HepG2 (cell line): Measurements from ENCODE around the gene JOSD2. TPM values are rescaled to one million over a fixed set of nuclear protein-coding genes. Genes with fewer than 3 reads are reported as not detected.

ENCODE experiments used
- ATAC-seq: fragments of 200-7000 bp; cut with Tn5 transposase; 3 replicates; pipeline ENCODE4 v1.9.1; 2020; ENCODE audit warnings: mild to moderate bottlenecking, moderate library complexity
- BruUV-seq: library from RNA; stranded (reverse); fragments of 400-500 nt; replicated peaks from 2 replicates; lab custom pipeline; 2021; lab: Mats Ljungman, UMichigan
- CTCF ChIA-PET: fragments of 300-600 bp; formaldehyde crosslinking; extraction: SDS; loops from one replicate; lab custom pipeline; 2021; ENCODE audit warnings: low total read pairs, inconsistent platforms, low intra/inter-chr PET ratio; lab: Yijun Ruan, JAX
- POLR2A ChIA-PET: fragments of 350-600 bp; sonication (Branson Sonifier 250); formaldehyde crosslinking; loops from one replicate; lab custom pipeline; 2020; ENCODE audit warnings: antibody characterized with exemption, inconsistent platforms; lab: Yijun Ruan, JAX
- DNase-seq: peaks from one replicate; pipeline ENCODE4 v3.0.0-alpha.2; 2015; ENCODE audit warnings: low spot score
- FAIRE-seq: peaks from 3 replicates; lab custom pipeline; 2011; peaks lifted over from hg19 to GRCh38; lab: Jason Lieb, UNC
- H2AFZ ChIP-seq: one replicate; pipeline ENCODE4 v1.6.1; 2011; ENCODE audit warnings: low read length, inconsistent platforms
- H3K27ac ChIP-seq: fragments of 300-600 bp; 3 replicates; pipeline ENCODE4 v1.8.0; 2011; ENCODE audit warnings: mixed run types, mild to moderate bottlenecking, mixed read lengths, low read length, inconsistent platforms; ENCODE audit not compliant: insufficient read depth; ENCODE audit errors: extremely low read length
- H3K27me3 ChIP-seq, 2 experiments: fragments of 200-600 bp in 1 of 2; 2 replicates in 1 of 2; 3 replicates in 1 of 2; pipeline versions ENCODE4 v1.6.0 to v1.8.0; 2011; ENCODE audit warnings: low read length in 2 of 2, mild to moderate bottlenecking in 2 of 2, moderate library complexity in 2 of 2, inconsistent platforms in 1 of 2; ENCODE audit not compliant: insufficient read depth in 2 of 2, control insufficient read depth in 1 of 2
- H3K36me3 ChIP-seq, 2 experiments: fragments of 200-600 bp in 1 of 2; replicated peaks in 1 of 2; 2 replicates in 1 of 2; 3 replicates in 1 of 2; pipeline versions ENCODE4 v1.5.1 to v1.8.0; 2011; ENCODE audit warnings: low read length in 2 of 2, inconsistent platforms in 1 of 2; ENCODE audit not compliant: insufficient read depth in 2 of 2, control insufficient read depth in 1 of 2
- H3K4me1 ChIP-seq: 2 replicates; pipeline ENCODE4 v1.5.1; 2012; ENCODE audit warnings: low read length, inconsistent platforms; ENCODE audit not compliant: insufficient read depth
- H3K4me2 ChIP-seq: 2 replicates; pipeline ENCODE4 v1.6.0; 2011; ENCODE audit warnings: low read depth, low read length, inconsistent platforms
- H3K4me3 ChIP-seq, 3 experiments: fragments of 200-600 bp in 1 of 3; sonication (generic), shearing (Covaris generic) in 1 of 3; replicated peaks in 1 of 3; 2 replicates each; pipeline ENCODE4 v1.5.1; 2011 to 2016; ENCODE audit warnings: low read length in 3 of 3, inconsistent platforms in 2 of 3, low read depth in 2 of 3, mild to moderate bottlenecking in 2 of 3, control low read depth in 1 of 3, mixed read lengths in 1 of 3; ENCODE audit not compliant: insufficient read depth in 1 of 3
- H3K79me2 ChIP-seq: one replicate; pipeline ENCODE4 v1.6.1; 2011; ENCODE audit warnings: low read length, inconsistent platforms; ENCODE audit not compliant: insufficient read depth
- H3K9ac ChIP-seq: 2 replicates; pipeline ENCODE4 v1.6.0; 2011; ENCODE audit warnings: mild to moderate bottlenecking, low read depth, low read length, inconsistent platforms; ENCODE audit not compliant: insufficient read depth
- H3K9me3 ChIP-seq: 2 replicates; pipeline ENCODE4 v1.5.1; 2012; ENCODE audit warnings: mild to moderate bottlenecking, low read length
- H4K20me1 ChIP-seq: 2 replicates; pipeline ENCODE4 v1.6.0; 2011; ENCODE audit warnings: inconsistent platforms, mild to moderate bottlenecking, low read length, moderate library complexity; ENCODE audit not compliant: insufficient read depth
- ARNT2 ChIP-seq: sonication (generic); formaldehyde crosslinking; IDR thresholded peaks from 2 replicates; pipeline ENCODE4 v1.8.0; 2022; ENCODE audit warnings: mild to moderate bottlenecking, low read depth, missing genetic modification reagents, moderate library complexity
- JUND ChIP-seq: sonication (generic); formaldehyde crosslinking; IDR thresholded peaks from 2 replicates; pipeline ENCODE4 v1.8.0; 2022; ENCODE audit warnings: mild to moderate bottlenecking, missing genetic modification reagents
- KDM2A ChIP-seq: sonication (generic); formaldehyde crosslinking; IDR thresholded peaks from 2 replicates; pipeline ENCODE4 v1.4.0; 2020; ENCODE audit warnings: low read depth, missing genetic modification reagents, borderline replicate concordance
- PLSCR1 ChIP-seq: sonication (generic); formaldehyde crosslinking; IDR thresholded peaks from 2 replicates; pipeline ENCODE4 v1.5.0; 2020; ENCODE audit warnings: missing genetic modification reagents, mild to moderate bottlenecking, borderline replicate concordance
- POLR2AphosphoS2 ChIP-seq: IDR thresholded peaks from 2 replicates; pipeline ENCODE4 v1.6.1; 2011; ENCODE audit warnings: low read depth, low read length, improper control_type of control experiment
- ZBTB21 ChIP-seq: sonication (generic); formaldehyde crosslinking; IDR thresholded peaks from 2 replicates; pipeline ENCODE4 v1.4.0; 2020; ENCODE audit warnings: missing genetic modification reagents
- ZNF781 ChIP-seq: sonication (generic); formaldehyde crosslinking; IDR thresholded peaks from 2 replicates; pipeline ENCODE4 v1.5.1; 2020; ENCODE audit warnings: borderline replicate concordance, mild to moderate bottlenecking, missing genetic modification reagents; ENCODE audit errors: not compliant biosample characterization
- WGBS: methylation state at CpG from one replicate; pipeline ENCODE4 v1.1.6; 2017; ENCODE audit warnings: low lambda C conversion rate; 5-methylcytosine and 5-hydroxymethylcytosine counted together
- in situ Hi-C: cut with HindIII; loops from 2 replicates; pipeline ENCODE4 v1.10.0; 2017; ENCODE audit warnings: low pct_unique_long_range_greater_than_20kb; ENCODE audit not compliant: extremely low pct_ligation_motif_present
- intact Hi-C: fragments of 100-400 bp; cut with micrococcal nuclease; formaldehyde crosslinking; loops from one replicate; pipeline ENCODE4 v1.10.0; 2022; ENCODE audit not compliant: unreplicated experiment
- polyA plus RNA-seq, 8 experiments: library from polyadenylated mRNA; depleted of rRNA in 3 of 8; stranded (reverse) in 7 of 8; unstranded in 1 of 8; fragments of >200 nt; fragmentation: Illumina TruSeq in 4 of 8; extraction: Trizol in 4 of 8; gene quantifications; 2 replicates each; pipeline versions ENCODE4 v1.2.1 to v1.2.3, GENCODE V29; 2011 to 2016; ENCODE audit warnings: low read depth in 4 of 8, missing spikeins in 1 of 8, mixed read lengths in 1 of 8; ENCODE audit not compliant: insufficient read depth in 1 of 8
- total RNA-seq, 5 experiments: library from RNA; depleted of rRNA; stranded (reverse); fragments of >200 nt; fragmentation: Illumina TruSeq; extraction: Trizol; gene quantifications; 2 replicates each; pipeline ENCODE4 v1.2.3, GENCODE V29; 2016; ENCODE audit warnings: low read depth in 1 of 5
- TF ChIP-seq, protein P1 (sequence below): sonication (generic); formaldehyde crosslinking; IDR thresholded peaks from 2 replicates; pipeline ENCODE4 v1.9.0; 2021; ENCODE audit warnings: missing genetic modification reagents, borderline replicate concordance
- TF ChIP-seq, protein P2 (sequence below): sonication (generic); formaldehyde crosslinking; IDR thresholded peaks from 2 replicates; pipeline ENCODE4 v1.5.1; 2020; ENCODE audit warnings: mild to moderate bottlenecking, missing genetic modification reagents, borderline replicate concordance

The JOSD2 gene
- total and polyA plus RNA-seq, 2 of the 13 experiments (the other 11 are each of a cell fraction or from before 2014, with no cell fraction given): 2.0 to 4.1 TPM

- TF ChIP-seq, protein P1, sequence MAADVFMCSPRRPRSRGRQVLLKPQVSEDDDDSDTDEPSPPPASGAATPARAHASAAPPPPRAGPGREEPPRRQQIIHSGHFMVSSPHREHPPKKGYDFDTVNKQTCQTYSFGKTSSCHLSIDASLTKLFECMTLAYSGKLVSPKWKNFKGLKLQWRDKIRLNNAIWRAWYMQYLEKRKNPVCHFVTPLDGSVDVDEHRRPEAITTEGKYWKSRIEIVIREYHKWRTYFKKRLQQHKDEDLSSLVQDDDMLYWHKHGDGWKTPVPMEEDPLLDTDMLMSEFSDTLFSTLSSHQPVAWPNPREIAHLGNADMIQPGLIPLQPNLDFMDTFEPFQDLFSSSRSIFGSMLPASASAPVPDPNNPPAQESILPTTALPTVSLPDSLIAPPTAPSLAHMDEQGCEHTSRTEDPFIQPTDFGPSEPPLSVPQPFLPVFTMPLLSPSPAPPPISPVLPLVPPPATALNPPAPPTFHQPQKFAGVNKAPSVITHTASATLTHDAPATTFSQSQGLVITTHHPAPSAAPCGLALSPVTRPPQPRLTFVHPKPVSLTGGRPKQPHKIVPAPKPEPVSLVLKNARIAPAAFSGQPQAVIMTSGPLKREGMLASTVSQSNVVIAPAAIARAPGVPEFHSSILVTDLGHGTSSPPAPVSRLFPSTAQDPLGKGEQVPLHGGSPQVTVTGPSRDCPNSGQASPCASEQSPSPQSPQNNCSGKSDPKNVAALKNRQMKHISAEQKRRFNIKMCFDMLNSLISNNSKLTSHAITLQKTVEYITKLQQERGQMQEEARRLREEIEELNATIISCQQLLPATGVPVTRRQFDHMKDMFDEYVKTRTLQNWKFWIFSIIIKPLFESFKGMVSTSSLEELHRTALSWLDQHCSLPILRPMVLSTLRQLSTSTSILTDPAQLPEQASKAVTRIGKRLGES (CRISPR knock-in tag): no peak
Observed at GRCh38 chr19:50516964-50517703, 6.1 kb upstream of the JOSD2 start (continued).

GRCh38 chr19:50516456-50516855 lies 5.5 kb upstream of the JOSD2 start:
- Histone ChIP-seq H3K4me3 (no peak overlapping the region), H3K9me3 (no peaks in the 10 kb centered on the region), H3K27me3 (peaks cover 0 to 4% of the 10 kb centered on the region in 2 experiments; a peak in 2 of 5 replicates), H3K9ac (no peak overlapping the region), H3K27ac (no peak overlapping the region), H3K4me2 (no peak overlapping the region), H4K20me1 (no peaks in the 10 kb centered on the region), H2AFZ (no peak overlapping the region), H3K4me1 (peaks cover 27% of the 10 kb centered on the region), H3K36me3 (no peaks in the 10 kb centered on the region), H3K79me2 (no peaks in the 10 kb centered on the region)
- ATAC-seq (no peak), FAIRE-seq (no peak), DNase-seq (no peak)
- ChIA-PET CTCF (no interaction called here), POLR2A (no interaction called here)
- no TSS peak for BruUV-seq
- intact Hi-C loops: no loop called here
- WGBS: 20% methylated on average over 12 of the region's 12 CpGs
- in situ Hi-C loops: no loop called here
- TF ChIP-seq POLR2AphosphoS2 (no peak), PLSCR1 (no peak), ZNF781 (CRISPR knock-in tag) (no peak), ARNT2 (CRISPR knock-in tag) (no peak), JUND (CRISPR knock-in tag) (no peak), ZBTB21 (CRISPR knock-in tag) (no peak), KDM2A (CRISPR knock-in tag) (no peak)
- TF ChIP-seq, protein P2, sequence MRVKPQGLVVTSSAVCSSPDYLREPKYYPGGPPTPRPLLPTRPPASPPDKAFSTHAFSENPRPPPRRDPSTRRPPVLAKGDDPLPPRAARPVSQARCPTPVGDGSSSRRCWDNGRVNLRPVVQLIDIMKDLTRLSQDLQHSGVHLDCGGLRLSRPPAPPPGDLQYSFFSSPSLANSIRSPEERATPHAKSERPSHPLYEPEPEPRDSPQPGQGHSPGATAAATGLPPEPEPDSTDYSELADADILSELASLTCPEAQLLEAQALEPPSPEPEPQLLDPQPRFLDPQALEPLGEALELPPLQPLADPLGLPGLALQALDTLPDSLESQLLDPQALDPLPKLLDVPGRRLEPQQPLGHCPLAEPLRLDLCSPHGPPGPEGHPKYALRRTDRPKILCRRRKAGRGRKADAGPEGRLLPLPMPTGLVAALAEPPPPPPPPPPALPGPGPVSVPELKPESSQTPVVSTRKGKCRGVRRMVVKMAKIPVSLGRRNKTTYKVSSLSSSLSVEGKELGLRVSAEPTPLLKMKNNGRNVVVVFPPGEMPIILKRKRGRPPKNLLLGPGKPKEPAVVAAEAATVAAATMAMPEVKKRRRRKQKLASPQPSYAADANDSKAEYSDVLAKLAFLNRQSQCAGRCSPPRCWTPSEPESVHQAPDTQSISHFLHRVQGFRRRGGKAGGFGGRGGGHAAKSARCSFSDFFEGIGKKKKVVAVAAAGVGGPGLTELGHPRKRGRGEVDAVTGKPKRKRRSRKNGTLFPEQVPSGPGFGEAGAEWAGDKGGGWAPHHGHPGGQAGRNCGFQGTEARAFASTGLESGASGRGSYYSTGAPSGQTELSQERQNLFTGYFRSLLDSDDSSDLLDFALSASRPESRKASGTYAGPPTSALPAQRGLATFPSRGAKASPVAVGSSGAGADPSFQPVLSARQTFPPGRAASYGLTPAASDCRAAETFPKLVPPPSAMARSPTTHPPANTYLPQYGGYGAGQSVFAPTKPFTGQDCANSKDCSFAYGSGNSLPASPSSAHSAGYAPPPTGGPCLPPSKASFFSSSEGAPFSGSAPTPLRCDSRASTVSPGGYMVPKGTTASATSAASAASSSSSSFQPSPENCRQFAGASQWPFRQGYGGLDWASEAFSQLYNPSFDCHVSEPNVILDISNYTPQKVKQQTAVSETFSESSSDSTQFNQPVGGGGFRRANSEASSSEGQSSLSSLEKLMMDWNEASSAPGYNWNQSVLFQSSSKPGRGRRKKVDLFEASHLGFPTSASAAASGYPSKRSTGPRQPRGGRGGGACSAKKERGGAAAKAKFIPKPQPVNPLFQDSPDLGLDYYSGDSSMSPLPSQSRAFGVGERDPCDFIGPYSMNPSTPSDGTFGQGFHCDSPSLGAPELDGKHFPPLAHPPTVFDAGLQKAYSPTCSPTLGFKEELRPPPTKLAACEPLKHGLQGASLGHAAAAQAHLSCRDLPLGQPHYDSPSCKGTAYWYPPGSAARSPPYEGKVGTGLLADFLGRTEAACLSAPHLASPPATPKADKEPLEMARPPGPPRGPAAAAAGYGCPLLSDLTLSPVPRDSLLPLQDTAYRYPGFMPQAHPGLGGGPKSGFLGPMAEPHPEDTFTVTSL: no peak
